Left lung (tissue), 10 donors: Measurements from ENCODE around the gene MYBPC1. TPM values are rescaled to one million over a fixed set of nuclear protein-coding genes. Genes with fewer than 3 reads are reported as not detected.
"Not testable (repeated sequence)": the region's sequence is repeated elsewhere in the genome, so short reads cannot be mapped to it uniquely, and the experiment has no call there.

Experiments used
- ATAC-seq: fragments of 200-7000 bp; cut with Tn5 transposase; one replicate; pipeline ENCODE4 v1.9.1; 2020; ENCODE audit warnings: moderate library complexity
- DNase-seq, 4 donors: peaks; one replicate each; pipeline ENCODE4 v3.0.0-alpha.2; 2013 to 2020
- H3K27ac ChIP-seq, 2 donors: fragments of 200-600 bp; sonication (generic) in 1 of 2; one replicate each; pipeline versions ENCODE4 v1.5.0 to v1.8.0; 2020 to 2021
- H3K27me3 ChIP-seq, 2 donors: fragments of 200-600 bp; sonication (generic) in 1 of 2; one replicate each; pipeline versions ENCODE4 v1.5.0 to v1.8.0; 2020 to 2021
- H3K36me3 ChIP-seq, 2 donors: fragments of 200-600 bp; sonication (generic) in 1 of 2; one replicate each; pipeline versions ENCODE4 v1.5.0 to v1.8.0; 2020 to 2021
- H3K4me1 ChIP-seq, 2 donors: fragments of 200-600 bp; one replicate each; pipeline ENCODE4 v1.8.0; 2021
- H3K4me3 ChIP-seq, 2 donors: fragments of 200-600 bp; sonication (generic) in 1 of 2; one replicate each; pipeline versions ENCODE4 v1.5.0 to v1.8.0; 2020 to 2021; ENCODE audit warnings: mild to moderate bottlenecking in 1 of 2
- H3K9me3 ChIP-seq, 2 donors: fragments of 200-600 bp; sonication (generic) in 1 of 2; one replicate each; pipeline versions ENCODE4 v1.5.0 to v1.8.0; 2020 to 2021
- intact Hi-C, 2 donors: fragments of 100-400 bp; cut with DNase I; formaldehyde crosslinking; loops; one replicate each; pipeline versions ENCODE4 v1.11.2 to v1.14.2; 2022
- polyA plus RNA-seq, 6 donors: library from polyadenylated mRNA; unstranded; fragments of 120-200 nt; gene quantifications; one replicate each; pipeline ENCODE4 v1.2.1, GENCODE V29; 2013; ENCODE audit not compliant: insufficient read length in 6 of 6
- total RNA-seq, 2 donors: library from RNA; stranded (reverse); fragmentation: NEBNext Ultra II Directional; extraction: Animal tissue kit (Norgen Biotek cat#: 25700); gene quantifications; one replicate each; pipeline ENCODE4 v1.2.1, GENCODE V29; 2021
- TF ChIP-seq, protein P1 (sequence below), 2 donors: fragments of 200-600 bp; sonication (generic) in 1 of 2; IDR thresholded peaks; one replicate each; pipeline versions ENCODE4 v1.5.0 to v1.8.0; 2021; ENCODE audit warnings: antibody characterized with exemption in 2 of 2
- donor health status: DM: no; HTN: yes; CAD: no.
- donor health status: DM: no; HTN: no; CAD: no.

Gene MYBPC1
- total and polyA plus RNA-seq, 8 donors, result 0.06 to 0.24 (median 0.17) TPM; not detected in 3

DNA sequence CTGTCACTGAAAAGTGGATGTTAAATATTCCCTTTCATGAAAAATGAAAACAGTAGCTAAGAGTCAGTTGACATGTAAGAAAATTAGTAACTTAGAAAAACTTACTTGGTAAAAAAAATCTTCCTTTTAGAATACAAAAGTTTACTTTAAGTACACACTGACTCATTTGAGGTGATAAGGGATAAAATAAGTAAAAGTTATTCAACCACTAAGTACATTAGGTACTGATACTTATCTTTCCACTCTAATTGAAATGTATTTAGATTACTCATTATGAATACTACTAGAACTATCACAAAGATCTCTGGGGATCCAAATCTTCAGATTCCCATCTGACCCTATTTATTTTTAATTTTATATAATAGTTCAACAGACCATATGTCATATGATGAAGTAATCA is 132.3 kb downstream of the MYBPC1 start:
- TF ChIP-seq, protein P1, sequence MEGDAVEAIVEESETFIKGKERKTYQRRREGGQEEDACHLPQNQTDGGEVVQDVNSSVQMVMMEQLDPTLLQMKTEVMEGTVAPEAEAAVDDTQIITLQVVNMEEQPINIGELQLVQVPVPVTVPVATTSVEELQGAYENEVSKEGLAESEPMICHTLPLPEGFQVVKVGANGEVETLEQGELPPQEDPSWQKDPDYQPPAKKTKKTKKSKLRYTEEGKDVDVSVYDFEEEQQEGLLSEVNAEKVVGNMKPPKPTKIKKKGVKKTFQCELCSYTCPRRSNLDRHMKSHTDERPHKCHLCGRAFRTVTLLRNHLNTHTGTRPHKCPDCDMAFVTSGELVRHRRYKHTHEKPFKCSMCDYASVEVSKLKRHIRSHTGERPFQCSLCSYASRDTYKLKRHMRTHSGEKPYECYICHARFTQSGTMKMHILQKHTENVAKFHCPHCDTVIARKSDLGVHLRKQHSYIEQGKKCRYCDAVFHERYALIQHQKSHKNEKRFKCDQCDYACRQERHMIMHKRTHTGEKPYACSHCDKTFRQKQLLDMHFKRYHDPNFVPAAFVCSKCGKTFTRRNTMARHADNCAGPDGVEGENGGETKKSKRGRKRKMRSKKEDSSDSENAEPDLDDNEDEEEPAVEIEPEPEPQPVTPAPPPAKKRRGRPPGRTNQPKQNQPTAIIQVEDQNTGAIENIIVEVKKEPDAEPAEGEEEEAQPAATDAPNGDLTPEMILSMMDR (IDR thresholded peaks at IDR 0.05), result no peak
- ATAC-seq (no peak), DNase-seq (no peak)
- Histone ChIP-seq H3K4me3 (no peak overlapping the region), H3K9me3 (no peaks in the 10 kb centered on the region), H3K27ac (no peak overlapping the region), H3K36me3 (peaks cover 0 to 55% of the 10 kb centered on the region in 2 donors), H3K27me3 (no peaks in the 10 kb centered on the region), H3K4me1 (no peaks in the 10 kb centered on the region)
- intact Hi-C loops, result no loop called here

DNA sequence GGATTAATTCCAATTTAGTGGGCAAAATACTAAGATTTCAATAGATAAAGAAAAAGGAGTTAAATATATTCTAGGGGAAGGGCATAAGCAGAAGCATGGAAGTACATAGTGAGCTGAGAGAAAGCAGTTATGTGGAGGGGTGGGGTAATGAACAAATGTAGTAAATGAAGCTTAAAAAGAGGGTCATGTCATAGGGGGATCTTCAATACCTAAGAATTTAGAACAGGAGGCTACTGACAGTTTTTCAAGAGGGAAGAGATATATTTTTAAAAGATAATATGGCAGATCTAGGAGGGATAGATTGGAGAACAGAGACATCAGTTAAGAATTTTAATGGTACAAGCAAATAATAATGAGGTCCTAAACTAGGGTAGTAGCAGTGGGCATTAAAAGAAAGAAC is 135.1 kb downstream of the MYBPC1 start:
- no peaks in the 10 kb centered on the region for H3K27me3 ChIP-seq
- no peak overlapping the region for H3K27ac ChIP-seq
- H3K4me3 ChIP-seq, result no peak overlapping the region
- no peaks in the 10 kb centered on the region for H3K4me1 ChIP-seq
- H3K9me3 ChIP-seq, result no peaks in the 10 kb centered on the region
- no peak for DNase-seq
- intact Hi-C loops, result no loop called here
- no peak for ATAC-seq
- TF ChIP-seq, protein P1 (IDR thresholded peaks at IDR 0.05), result no peak
- peaks cover 0 to 48% of the 10 kb centered on the region in 2 donors for H3K36me3 ChIP-seq

DNA sequence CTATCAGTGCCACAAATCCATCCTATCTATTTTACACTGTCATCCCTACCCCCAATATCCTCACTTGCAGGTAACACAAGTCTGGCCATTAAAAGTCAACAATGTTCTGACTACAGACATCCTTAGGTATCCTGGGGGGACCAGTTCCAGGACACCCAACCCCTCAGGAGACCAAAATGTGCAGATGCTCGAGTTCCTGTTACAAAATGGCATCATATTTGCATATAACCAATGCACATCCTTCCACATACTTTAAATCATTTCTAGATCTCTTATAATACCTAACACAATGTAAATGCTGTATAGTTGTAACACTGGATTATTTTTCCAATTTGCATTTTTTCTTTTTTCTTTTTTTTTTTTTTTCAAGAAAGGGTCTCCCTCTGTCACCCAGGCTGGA is 137.5 kb downstream of the MYBPC1 start:
- H3K4me1 ChIP-seq, result no peaks in the 10 kb centered on the region
- H3K27ac ChIP-seq, result no peak overlapping the region
- no peak for ATAC-seq
- no peak for DNase-seq
- intact Hi-C loops, result no loop called here
- H3K36me3 ChIP-seq, result peaks cover 0 to 44% of the 10 kb centered on the region in 2 donors
- no peaks in the 10 kb centered on the region for H3K27me3 ChIP-seq
- no peaks in the 10 kb centered on the region for H3K9me3 ChIP-seq
- TF ChIP-seq, protein P1 (IDR thresholded peaks at IDR 0.05), result no peak
- no peak overlapping the region for H3K4me3 ChIP-seq

DNA sequence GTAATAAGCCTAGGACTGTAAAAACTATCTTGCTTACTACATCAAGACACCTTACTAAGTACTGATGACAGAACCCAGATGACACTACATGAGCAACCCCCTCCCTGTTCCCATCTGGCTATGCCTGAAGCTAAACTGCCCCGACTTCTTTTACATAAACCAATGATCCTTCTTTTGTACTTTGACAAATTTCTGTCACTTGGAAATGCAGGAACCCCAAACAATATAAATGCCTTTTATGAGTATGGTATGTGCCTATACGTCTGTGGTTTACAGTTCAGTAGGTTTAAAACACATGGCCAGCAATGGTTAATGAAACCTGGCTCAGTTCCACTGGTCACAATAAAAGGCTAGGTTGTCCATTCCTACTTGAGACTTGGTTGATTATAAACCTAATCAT is 138.4 kb downstream of the MYBPC1 start:
- ATAC-seq (no peak), DNase-seq (no peak)
- Histone ChIP-seq H3K4me3 (no peak overlapping the region), H3K4me1 (no peaks in the 10 kb centered on the region), H3K27ac (no peak overlapping the region), H3K27me3 (no peaks in the 10 kb centered on the region), H3K36me3 (peaks cover 0 to 44% of the 10 kb centered on the region in 2 donors), H3K9me3 (no peaks in the 10 kb centered on the region)
- TF ChIP-seq, protein P1 (IDR thresholded peaks at IDR 0.05), result no peak
- intact Hi-C loops, result no loop called here

DNA sequence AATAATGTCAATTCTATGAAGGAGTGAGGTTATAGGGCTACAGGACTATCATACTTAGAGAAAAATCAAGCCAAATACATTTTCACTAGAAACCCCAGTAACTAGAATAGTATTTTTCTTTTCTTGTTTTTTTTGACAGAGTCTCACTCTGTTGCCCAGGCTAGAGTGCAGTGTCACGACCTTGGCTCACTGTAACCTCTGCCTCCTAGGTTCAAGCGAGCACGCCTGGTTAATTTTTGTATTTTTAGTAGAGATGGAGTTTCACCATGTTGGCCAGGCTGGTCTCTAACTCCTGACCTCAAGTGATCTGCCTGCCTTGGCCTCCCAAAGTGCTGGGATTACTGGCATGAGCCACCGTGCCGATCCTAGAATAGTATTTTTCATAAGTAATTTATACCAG is 139.7 kb downstream of the MYBPC1 start:
- H3K27ac ChIP-seq, intact Hi-C loops, H3K27me3 ChIP-seq, H3K4me1 ChIP-seq, DNase-seq, ATAC-seq, H3K4me3 ChIP-seq, H3K9me3 ChIP-seq: not testable (repeated sequence)
- H3K36me3 ChIP-seq, result peaks cover 0 to 53% of the 10 kb centered on the region in 2 donors

Other genes with a start within 250 kb of the MYBPC1 start
- gene ARL1, start 187.2 kb upstream of the MYBPC1 start, total RNA-seq, result 100 to 1,000 TPM in 1 of 2 donors, 10 to 100 TPM in 1; 96.2 to 106 TPM
- 100 to 1,000 TPM in 5 of 6 donors, 10 to 100 TPM in 1; 90.3 to 124 (median 110) TPM for gene ARL1, start 187.2 kb upstream of the MYBPC1 start, polyA plus RNA-seq
- under 1 TPM in 1 of 2 donors, not detected in 1; 0.39 TPM for gene SPIC, start 119.6 kb upstream of the MYBPC1 start, total RNA-seq
- gene SPIC, start 119.6 kb upstream of the MYBPC1 start, polyA plus RNA-seq, result not detected
- gene CHPT1, start 102.7 kb downstream of the MYBPC1 start, total RNA-seq, result 10 to 100 TPM; 46.6 to 69.0 TPM
- gene CHPT1, start 102.7 kb downstream of the MYBPC1 start, polyA plus RNA-seq, result 10 to 100 TPM; 26.8 to 31.5 (median 29.0) TPM
- gene SYCP3, start 144.5 kb downstream of the MYBPC1 start, total RNA-seq, result under 1 TPM; 0.23 to 0.76 TPM
- 1 to 10 TPM; 1.1 to 2.5 (median 1.2) TPM for gene SYCP3, start 144.5 kb downstream of the MYBPC1 start, polyA plus RNA-seq
- gene GNPTAB, start 236.0 kb downstream of the MYBPC1 start, total RNA-seq, result 10 to 100 TPM; 64.8 to 68.9 TPM
- gene GNPTAB, start 236.0 kb downstream of the MYBPC1 start, polyA plus RNA-seq, result 10 to 100 TPM; 42.7 to 52.3 (median 50.8) TPM